GM21619 (cell line): Measurements from ENCODE around the gene ZNF428.
"Not testable (repeated sequence)": the region's sequence is repeated elsewhere in the genome, so short reads cannot be mapped to it uniquely, and the experiment has no call there.

Experiments used
- ATAC-seq: cut with Tn5 transposase; IDR thresholded peaks from one replicate; pipeline ENCODE4 v1.9.1; 2021; ENCODE audit not compliant: unreplicated experiment

Gene ZNF428

GRCh38 chr19:43594710-43595604, 24.5 kb downstream of the ZNF428 start:
- ATAC-seq = no peak

GRCh38 chr19:43594081-43594697, 25.2 kb downstream of the ZNF428 start:
- ATAC-seq = no peak

GRCh38 chr19:43592800-43593350, 26.6 kb downstream of the ZNF428 start:
- ATAC-seq = no peak

GRCh38 chr19:43591904-43592772, 27.3 kb downstream of the ZNF428 start:
- no peak for ATAC-seq

- no peak for ATAC-seq
Observed at GRCh38 chr19:43589678-43590077, 29.8 kb downstream of the ZNF428 start.

- ATAC-seq = no peak
Observed at GRCh38 chr19:43589277-43589676, 30.2 kb downstream of the ZNF428 start.

- not testable (repeated sequence) for ATAC-seq
Observed at GRCh38 chr19:43587029-43587428, 32.4 kb downstream of the ZNF428 start.

- ATAC-seq = no peak
Observed at GRCh38 chr19:43586346-43586745, 33.1 kb downstream of the ZNF428 start.

- no peak for ATAC-seq
Observed at GRCh38 chr19:43584484-43584883, 34.9 kb downstream of the ZNF428 start.

- no peak for ATAC-seq
Observed at GRCh38 chr19:43582495-43582894, 36.9 kb downstream of the ZNF428 start.

GRCh38 chr19:43581467-43581866, 38.0 kb downstream of the ZNF428 start:
- no peak for ATAC-seq

- ATAC-seq = no peak
Observed at GRCh38 chr19:43578787-43579186, 40.6 kb downstream of the ZNF428 start.

- ATAC-seq = no peak
Observed at GRCh38 chr19:43575955-43576878, 43.2 kb downstream of the ZNF428 start.

GRCh38 chr19:43575156-43575950, 44.1 kb downstream of the ZNF428 start, which contains the start of the genes PINLYP and XRCC1:
Gene PINLYP, plus strand, starts transcription at chr19:43575801. Its CDS starts 1,391 bp downstream, at chr19:43577192.
Gene XRCC1, minus strand, starts transcription at chr19:43575527. Its CDS starts 69 bp downstream, at chr19:43575458.
- peak; percentile 95 for ATAC-seq

GRCh38 chr19:43574424-43575155, 44.8 kb downstream of the ZNF428 start:
- no peak for ATAC-seq

- ATAC-seq = no peak
Observed at GRCh38 chr19:43572171-43572588, 47.2 kb downstream of the ZNF428 start.

- no peak for ATAC-seq
Observed at GRCh38 chr19:43570174-43570791, 49.1 kb downstream of the ZNF428 start.

GRCh38 chr19:43569657-43570056, 49.8 kb downstream of the ZNF428 start:
- ATAC-seq = no peak
